NB4 (cell line): Measurements from ENCODE around the gene KRT13.

ENCODE experiments used
- CTCF ChIP-seq: IDR thresholded peaks from one replicate; pipeline ENCODE4 v1.5.1; 2012; ENCODE audit warnings: low read depth, low read length
- POLR2A ChIP-seq: IDR thresholded peaks from 2 replicates; pipeline ENCODE4 v1.6.1; 2011; ENCODE audit warnings: mild to moderate bottlenecking; ENCODE audit not compliant: insufficient read length; ENCODE audit errors: extremely low read depth

GRCh38 chr17:41553987-41554680, 48.7 kb upstream of the KRT13 start:
- TF ChIP-seq POLR2A (no peak), CTCF (no peak)
